Stimulated activated CD8-positive, alpha-beta memory T cell treated with anti-CD3 and anti-CD28 coated beads, Interleukin-15, amount 100 ng/mL, for 4 hours (primary cell): ENCODE measurements around the gene STX11.
A peak's percentile ranks its signal among the peaks of the same experiment; 100 is the strongest.

Source experiments
- DNase-seq, 2 donors: peaks; one replicate each; pipeline ENCODE4 v3.0.0-alpha.2; 2020; ENCODE audit warnings: low read depth in 2 of 2

The STX11 gene

DNA sequence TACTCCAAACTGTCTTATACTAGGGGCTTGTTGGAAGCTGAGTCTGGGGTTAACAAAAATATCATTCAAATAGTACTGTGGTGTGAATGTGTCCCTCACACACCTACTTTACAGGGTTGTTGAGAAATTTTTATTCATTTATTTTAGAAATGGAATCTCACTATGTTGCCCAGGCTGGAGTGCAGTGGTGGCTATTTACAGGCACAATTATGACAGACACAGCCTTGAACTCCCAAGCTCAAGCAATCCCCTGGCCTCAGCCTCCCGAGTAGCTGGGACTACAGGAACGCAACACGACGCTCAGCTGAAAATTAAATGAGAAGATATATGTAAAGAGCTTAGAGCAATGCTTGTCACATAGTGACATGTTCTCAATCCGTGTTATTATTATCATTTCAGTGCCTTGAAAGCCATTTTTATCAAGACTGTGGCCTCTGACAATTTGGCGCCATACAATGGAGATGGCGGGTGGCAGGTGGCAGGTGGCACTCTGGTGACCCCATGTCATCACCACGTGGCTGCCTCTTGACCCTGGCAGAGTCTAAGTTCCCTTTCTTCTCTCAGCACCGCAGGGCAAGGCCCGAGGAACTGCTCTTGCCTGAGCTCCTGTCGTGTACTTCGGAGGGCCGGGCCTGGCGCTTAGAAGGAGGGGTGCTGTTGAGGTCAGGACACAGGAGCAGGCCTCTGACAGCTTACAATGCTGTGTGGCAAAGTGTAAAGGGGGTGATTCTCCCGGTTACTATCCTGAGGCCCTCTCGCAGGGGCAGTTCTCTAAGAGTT, 64.5 kb downstream of the STX11 start:
- no peak for DNase-seq

GRCh38 chr6:144215402-144215931, 65.2 kb downstream of the STX11 start:
- no peak for DNase-seq

GRCh38 chr6:144215932-144216667, 65.8 kb downstream of the STX11 start:
- peak; percentile 82 to 83 for DNase-seq

- no peak for DNase-seq
Observed at GRCh38 chr6:144216668-144217218, 66.4 kb downstream of the STX11 start.

DNA sequence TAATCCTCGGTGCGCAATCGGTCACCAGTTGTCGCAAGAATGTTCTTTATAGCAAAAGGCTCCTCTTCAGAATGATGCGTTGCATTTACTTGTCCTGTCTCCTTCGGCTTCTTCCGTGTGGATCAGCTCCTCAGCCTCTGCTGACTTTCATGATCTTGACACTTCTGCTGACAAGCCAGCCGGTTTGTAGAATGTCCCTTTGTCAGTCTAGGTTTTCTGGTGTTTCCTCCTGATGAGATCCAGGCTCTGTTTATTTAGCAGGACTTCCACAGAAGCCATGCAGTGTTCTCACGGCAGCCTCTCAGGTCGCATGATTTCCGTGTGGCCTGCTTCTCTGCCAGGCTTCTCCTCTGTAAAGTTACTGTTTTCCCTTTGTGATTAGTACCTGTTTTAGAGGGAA, 66.9 kb downstream of the STX11 start:
- DNase-seq: no peak

DNA sequence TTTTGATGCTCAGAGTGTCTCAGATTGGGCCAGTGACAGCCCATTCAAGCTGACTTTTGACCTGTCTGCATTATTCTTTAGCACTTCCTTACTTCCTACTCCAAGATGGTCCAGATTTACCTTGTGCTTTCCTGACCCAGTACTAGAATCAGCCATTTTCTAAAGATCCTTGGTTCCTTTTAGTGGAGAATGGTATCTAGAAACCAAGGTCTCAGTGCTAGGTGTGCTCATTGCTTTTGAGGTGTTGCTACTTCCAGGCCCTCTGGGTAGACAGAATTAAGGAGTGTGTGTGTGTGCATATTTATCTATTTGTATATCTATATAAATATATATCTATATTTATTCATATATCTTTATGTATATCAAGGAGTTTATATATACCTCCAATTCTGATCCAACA, 67.5 kb downstream of the STX11 start:
- DNase-seq: no peak

DNA sequence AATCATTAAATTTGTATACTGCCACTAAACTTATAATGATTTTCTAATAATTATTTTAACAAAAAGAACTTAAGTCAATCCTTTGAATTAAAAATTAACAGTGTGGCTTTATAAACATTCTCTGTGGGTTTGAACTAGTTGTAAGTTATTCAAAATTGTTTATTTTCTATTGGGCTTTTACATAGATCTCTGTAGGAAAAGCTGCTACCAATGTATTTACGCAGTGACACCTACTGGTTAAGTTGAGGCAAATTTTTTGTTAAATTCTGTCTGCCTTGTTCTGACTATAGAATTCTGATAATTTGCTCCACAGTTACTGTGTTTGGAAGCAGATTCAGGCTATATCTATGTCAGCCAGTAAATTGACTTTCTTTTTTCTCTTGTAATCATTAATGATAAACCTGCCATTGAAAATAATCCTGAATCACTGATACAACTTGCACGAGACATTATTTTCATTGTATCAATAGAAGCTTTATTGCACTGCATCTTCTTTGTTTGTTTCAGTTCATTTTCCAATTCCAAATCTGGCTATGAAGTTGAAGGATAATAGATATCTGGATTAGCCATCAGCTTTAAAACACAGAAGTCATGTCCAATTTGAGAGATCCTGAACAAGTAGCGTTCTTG, 68.9 kb downstream of the STX11 start:
- DNase-seq: no peak

DNA sequence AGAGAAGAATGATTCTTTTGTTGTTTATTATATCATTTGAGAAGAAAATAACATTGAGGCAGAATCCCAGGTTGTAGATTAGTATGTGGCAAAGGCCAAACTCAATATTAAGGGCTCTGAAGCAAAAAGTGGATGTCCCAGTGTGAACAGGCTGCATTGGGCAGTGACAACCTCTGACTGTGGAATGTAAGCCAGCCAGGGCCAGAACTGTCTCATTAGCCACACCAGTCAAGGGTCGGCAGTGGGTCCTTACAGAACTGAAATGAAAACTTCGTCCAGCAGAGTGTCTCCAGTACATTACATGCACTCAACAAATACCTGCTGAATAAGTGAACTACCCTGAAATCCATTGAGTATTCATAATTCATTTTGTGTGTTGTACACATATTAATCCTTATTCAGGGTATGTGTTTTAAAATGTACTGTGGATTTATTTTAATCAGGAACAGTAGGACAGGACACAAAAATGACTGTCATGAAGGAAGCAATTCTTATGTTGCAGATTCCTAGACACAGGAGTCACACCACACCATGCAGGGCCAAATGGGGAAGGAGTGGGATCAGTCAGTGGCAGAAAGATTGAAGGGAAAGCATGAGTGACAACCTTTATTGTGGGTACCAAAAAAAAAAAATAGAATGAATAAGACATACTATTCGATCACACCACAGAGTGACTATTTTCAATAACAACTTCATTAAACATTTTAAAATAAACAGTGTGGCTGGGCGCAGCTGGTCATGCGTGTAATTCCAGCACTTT, 69.9 kb downstream of the STX11 start:
- no peak for DNase-seq

DNA sequence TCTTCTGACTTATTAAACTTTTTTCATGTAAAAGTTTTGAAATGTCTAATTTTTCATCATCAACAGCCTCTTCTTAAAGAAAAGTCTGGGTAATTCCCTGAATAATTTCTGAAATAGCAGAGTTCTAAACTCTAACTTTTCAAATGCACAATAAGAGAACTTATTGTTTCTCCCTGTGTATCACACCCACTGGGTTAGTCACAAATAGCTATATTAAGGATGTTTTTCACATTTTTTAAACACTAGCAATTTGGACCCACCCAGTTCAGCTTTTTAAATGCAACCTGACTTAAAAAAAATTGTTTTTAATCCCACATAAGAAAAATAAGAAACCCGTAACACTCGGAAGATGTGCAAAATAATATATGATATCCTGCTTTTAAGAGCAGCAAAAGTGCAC, 73.4 kb downstream of the STX11 start:
- DNase-seq: no peak

GRCh38 chr6:144231721-144232120, 81.4 kb downstream of the STX11 start:
- DNase-seq: no peak

DNA sequence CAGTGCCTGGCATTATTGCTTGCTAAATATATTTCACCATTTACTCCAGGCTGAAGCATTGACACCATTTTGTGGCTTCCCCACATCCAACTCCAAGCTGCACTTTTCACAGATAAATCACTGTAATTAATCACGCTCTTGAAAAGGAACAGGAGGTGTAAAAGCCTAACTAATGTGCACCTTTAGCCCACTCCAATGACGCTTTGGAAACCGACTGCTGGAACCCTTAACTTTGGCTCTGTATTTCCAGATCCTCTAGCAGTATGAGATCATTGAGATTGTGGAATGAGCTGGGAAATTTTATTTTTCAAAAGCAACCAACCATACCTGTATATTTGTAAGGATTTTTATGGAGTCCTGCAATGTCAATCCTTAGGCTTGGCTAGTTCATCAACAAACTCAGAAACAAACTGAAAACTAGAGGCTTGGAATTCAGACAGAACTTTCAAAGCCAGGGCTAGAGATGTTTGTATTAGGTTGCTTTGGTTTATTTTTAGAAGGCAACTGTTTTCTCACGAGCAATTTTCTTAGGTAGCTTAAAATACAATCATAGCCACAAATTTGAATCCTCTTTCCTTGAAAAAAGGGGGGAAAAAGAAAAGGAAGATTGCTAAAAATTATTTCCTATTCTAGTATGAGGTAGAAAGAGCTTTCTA, 82.0 kb downstream of the STX11 start:
- no peak for DNase-seq

GRCh38 chr6:144232832-144233230, 82.5 kb downstream of the STX11 start:
- no peak for DNase-seq

DNA sequence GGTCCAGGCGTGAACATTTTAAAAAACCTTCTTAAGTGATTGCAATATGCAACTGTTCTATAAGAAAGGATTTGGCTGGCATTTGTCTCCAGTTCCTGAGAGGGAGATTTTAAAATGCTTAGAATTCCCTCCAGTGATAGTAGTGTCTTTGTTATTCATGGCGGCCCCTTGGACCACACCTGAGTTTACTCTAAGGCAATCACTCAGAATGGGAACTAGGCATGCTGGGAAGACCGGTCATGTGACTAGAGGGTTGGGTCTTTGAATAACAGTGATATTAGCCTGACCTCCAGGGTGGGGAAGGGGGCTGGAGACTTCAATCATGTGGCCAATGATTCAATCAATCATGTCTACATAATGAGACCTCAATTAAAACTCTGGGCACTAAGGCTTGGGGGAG, 84.1 kb downstream of the STX11 start:
- DNase-seq: no peak

DNA sequence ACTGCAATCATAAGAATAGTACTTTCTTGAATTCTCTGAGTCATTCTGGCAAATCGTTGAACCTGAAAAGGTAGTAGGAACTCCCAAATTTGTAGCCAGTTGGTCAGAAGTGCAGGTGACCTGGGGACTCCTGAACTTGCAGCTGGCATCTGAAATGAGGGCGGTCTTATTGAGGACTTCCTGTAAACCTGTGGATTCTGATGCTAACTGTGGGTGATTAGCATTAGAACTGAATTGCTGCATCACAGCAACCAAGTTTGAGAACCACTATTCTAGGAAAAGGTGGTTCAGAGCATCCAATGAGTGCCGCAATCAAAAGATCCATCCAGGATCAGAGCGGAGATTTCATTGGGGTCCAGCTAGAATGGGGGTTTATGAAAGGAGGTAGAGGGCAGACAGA, 84.6 kb downstream of the STX11 start:
- no peak for DNase-seq
